HCT116 (cell line): ENCODE results near the gene XPO4. TPM values are rescaled to one million over a fixed set of nuclear protein-coding genes. Genes with fewer than 3 reads are reported as not detected.
A peak's percentile ranks its signal among the peaks of the same experiment; 100 is the strongest.

ENCODE experiments used
- ATAC-seq: fragments of 200-7000 bp; cut with Tn5 transposase; 2 replicates; pipeline ENCODE4 v1.9.1; 2020; ENCODE audit warnings: mild to moderate bottlenecking, moderate library complexity
- BruUV-seq: library from RNA; stranded (reverse); fragments of 400-500 nt; replicated peaks from 2 replicates; lab custom pipeline; 2021; lab: Mats Ljungman, UMichigan
- CTCF ChIA-PET: fragments of 300-600 bp; sonication (Branson Sonifier 250); formaldehyde crosslinking; loops from one replicate; lab custom pipeline; 2021; ENCODE audit warnings: antibody characterized with exemption; lab: Charles Lee
- POLR2A ChIA-PET: fragments of 300-600, 350-600 bp; sonication (Branson Sonifier 250); formaldehyde crosslinking; loops from one replicate; lab custom pipeline; 2021; ENCODE audit warnings: antibody characterized with exemption; lab: Charles Lee
- RAD21 ChIA-PET, 2 experiments: fragments of 300-600 bp; sonication (Branson Sonifier 250); formaldehyde crosslinking; loops; one replicate each; lab custom pipeline; 2023; ENCODE audit warnings: low total read pairs in 2 of 2; ENCODE audit not compliant: uncharacterized antibody in 2 of 2, unreplicated experiment in 2 of 2, low non-redundant PET in 1 of 2; lab: Charles Lee
- DNase-seq: peaks from one replicate; pipeline ENCODE4 v3.0.0-alpha.2; 2010; ENCODE audit warnings: low read depth, low spot score
- H2AFZ ChIP-seq: fragments of 200-600 bp; shearing (Covaris generic), sonication (generic); 2 replicates; pipeline ENCODE4 v1.6.1; 2017; ENCODE audit warnings: low read depth, mixed run types, mixed read lengths, antibody characterized with exemption, low read length; ENCODE audit not compliant: poor library complexity, severe bottlenecking
- H3K27ac ChIP-seq: 2 replicates; pipeline ENCODE4 v1.5.1; 2012; ENCODE audit warnings: low read depth, low read length
- H3K27me3 ChIP-seq: fragments of 200-600 bp; sonication (generic); 2 replicates; pipeline ENCODE4 v1.6.1; 2016; ENCODE audit warnings: mixed run types, low read length, mixed read lengths; ENCODE audit not compliant: insufficient read depth
- H3K36me3 ChIP-seq, 2 experiments: fragments of 200-500 bp in 1 of 2; fragments of 200-600 bp in 1 of 2; sonication (Bioruptor generic) in 1 of 2; sonication (generic) in 1 of 2; 2 replicates each; pipeline versions ENCODE4 v1.5.1 to v1.6.1; 2014 to 2016; ENCODE audit warnings: low read length in 2 of 2, inconsistent platforms in 1 of 2, mixed read lengths in 1 of 2, mixed run types in 1 of 2; ENCODE audit not compliant: insufficient read depth in 2 of 2, control insufficient read depth in 1 of 2
- H3K4me1 ChIP-seq, 2 experiments: fragments of 200-600 bp in 1 of 2; sonication (generic) in 1 of 2; 2 replicates each; pipeline versions ENCODE4 v1.5.1 to v1.6.1; 2012 to 2017; ENCODE audit warnings: low read length in 2 of 2, inconsistent platforms in 1 of 2, mild to moderate bottlenecking in 1 of 2, mixed read lengths in 1 of 2, mixed run types in 1 of 2, moderate library complexity in 1 of 2; ENCODE audit not compliant: insufficient read depth in 2 of 2, control insufficient read depth in 1 of 2
- H3K4me2 ChIP-seq: fragments of 200-600 bp; sonication (generic); 2 replicates; pipeline ENCODE4 v1.6.1; 2017; ENCODE audit warnings: mixed run types, low read length, mixed read lengths
- H3K4me3 ChIP-seq, 2 experiments: fragments of 200-600 bp in 1 of 2; sonication (generic) in 1 of 2; replicated peaks in 1 of 2; 2 replicates each; pipeline ENCODE4 v1.5.1; 2011 to 2016; ENCODE audit warnings: low read length in 2 of 2, control low read depth in 1 of 2, low read depth in 1 of 2, mild to moderate bottlenecking in 1 of 2, mixed read lengths in 1 of 2, mixed run types in 1 of 2
- H3K79me2 ChIP-seq: fragments of 200-600 bp; sonication (generic); 2 replicates; pipeline ENCODE4 v1.6.1; 2017; ENCODE audit warnings: mild to moderate bottlenecking, mixed run types, low read length, moderate library complexity, mixed read lengths; ENCODE audit not compliant: insufficient read depth
- H3K9ac ChIP-seq: fragments of 200-600 bp; sonication (generic); 2 replicates; pipeline ENCODE4 v1.6.1; 2016; ENCODE audit warnings: low read length, mixed read lengths
- H3K9me2 ChIP-seq: fragments of 200-600 bp; sonication (generic), shearing (Covaris generic); 2 replicates; pipeline ENCODE4 v1.6.1; 2017; ENCODE audit warnings: mixed run types, mild to moderate bottlenecking, moderate library complexity; ENCODE audit not compliant: insufficient read depth
- H3K9me3 ChIP-seq, 2 experiments: fragments of 200-500 bp in 1 of 2; fragments of 200-600 bp in 1 of 2; sonication (Bioruptor generic) in 1 of 2; sonication (generic) in 1 of 2; 2 replicates each; pipeline ENCODE4 v1.6.1; 2014 to 2017; ENCODE audit warnings: low read length in 2 of 2, mixed read lengths in 2 of 2, inconsistent platforms in 1 of 2, low read depth in 1 of 2, mild to moderate bottlenecking in 1 of 2, mixed run types in 1 of 2, moderate library complexity in 1 of 2; ENCODE audit not compliant: control insufficient read depth in 1 of 2, insufficient read depth in 1 of 2
- H4K20me1 ChIP-seq: fragments of 200-600 bp; sonication (generic), shearing (Covaris generic); 2 replicates; pipeline ENCODE4 v1.6.1; 2017; ENCODE audit warnings: mixed run types, mild to moderate bottlenecking, moderate library complexity; ENCODE audit not compliant: insufficient read depth
- RAD21 ChIP-seq: IDR thresholded peaks from 2 replicates; pipeline ENCODE4 v1.6.1; 2012; ENCODE audit warnings: low read depth, mild to moderate bottlenecking
- ZFX ChIP-seq: fragments of 450-650 bp; IDR thresholded peaks from 2 replicates; pipeline ENCODE4 v1.6.1; 2017
- intact Hi-C: fragments of 100-400 bp; cut with micrococcal nuclease; formaldehyde crosslinking; loops from 2 replicates; pipeline ENCODE4 v1.10.0; 2022
- total RNA-seq: library from RNA; stranded (reverse); gene quantifications from one replicate; pipeline ENCODE4 v1.2.1, GENCODE V29; 2021; ENCODE audit not compliant: unreplicated experiment
- TF ChIP-seq, protein P1 (sequence below), 3 experiments: fragments of 200-600 bp in 1 of 3; sonication (generic) in 1 of 3; IDR thresholded peaks in 2 of 3; conservative IDR thresholded peaks in 1 of 3; 2 replicates each; pipeline ENCODE4 v1.5.1; 2012 to 2017; ENCODE audit warnings: low read depth in 2 of 3, low read length in 2 of 3, antibody characterized with exemption in 1 of 3, borderline replicate concordance in 1 of 3, control low read depth in 1 of 3, mild to moderate bottlenecking in 1 of 3, mixed read lengths in 1 of 3, mixed run types in 1 of 3, moderate library complexity in 1 of 3; ENCODE audit not compliant: insufficient read depth in 1 of 3

The XPO4 gene
- total RNA-seq, 1 experiment from 2014 or later: 29.7 TPM

DNA sequence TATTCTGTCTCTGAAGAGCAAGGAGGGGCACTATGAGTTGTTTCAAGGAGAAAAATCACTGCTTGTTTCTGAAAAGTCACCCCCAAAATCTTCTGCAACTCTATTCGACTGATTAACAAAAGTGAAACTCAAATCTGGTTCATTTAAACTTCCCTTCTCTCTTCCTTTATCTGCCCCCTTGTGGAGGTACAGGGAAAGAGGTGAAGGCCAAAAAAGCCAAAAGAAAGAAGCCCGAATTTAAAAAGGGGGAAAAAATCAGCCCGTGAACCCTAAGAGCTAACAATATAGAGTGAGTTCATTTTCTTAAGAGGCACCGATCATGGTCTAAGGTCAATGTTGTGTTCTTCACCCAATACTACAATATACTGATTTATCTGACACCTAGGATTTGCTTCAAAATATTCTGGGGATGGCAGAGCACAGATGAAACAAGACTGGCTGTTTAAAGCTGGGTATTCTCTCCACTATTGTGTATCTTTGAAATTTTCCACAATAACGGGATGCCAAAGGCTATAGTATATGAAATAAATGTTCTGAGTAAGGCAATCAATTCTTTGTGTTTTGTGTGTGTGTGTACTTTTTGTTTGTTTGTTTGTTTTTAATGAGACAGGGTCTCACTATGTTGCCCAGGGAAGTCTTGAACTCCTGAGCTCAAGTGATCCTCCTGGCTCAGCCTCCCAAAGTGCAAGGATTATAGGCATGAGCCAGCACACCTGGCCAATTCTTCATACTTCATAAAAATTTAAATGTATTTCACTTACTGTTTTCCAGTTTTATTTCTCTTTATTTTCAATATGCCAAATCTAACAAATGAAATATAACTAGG is 73.8 kb downstream of the XPO4 start:
- no peak overlapping the region; a peak in 1 of 4 replicates for H3K4me3 ChIP-seq
- H4K20me1 ChIP-seq: peaks cover 4% of the 10 kb centered on the region; the same call in 1 of the 2 replicates
- ChIA-PET CTCF (interaction anchor here (0.6 to 5.5 kb wide), 22 partner anchors 9 to 1967 kb away, joined by 3 to 34 read pairs (median 4); no protein-coding TSS in a partner anchor), POLR2A (no interaction called here), RAD21 (interaction anchor here in 1 of 2 experiments (0.8 kb wide), 1 partner anchor 11 kb away, joined by 3 read pairs; no protein-coding TSS in a partner anchor)
- intact Hi-C loops: loop anchor here (1.0 to 5.0 kb wide), 3 partner anchors 116 to 646 kb away; no protein-coding TSS in a partner anchor
- H3K9ac ChIP-seq: no peak overlapping the region
- DNase-seq (peak; percentile 26), ATAC-seq (peak; percentile 72)
- no peak overlapping the region for H3K27ac ChIP-seq
- H3K4me2 ChIP-seq: peak overlapping the region; percentile 54
- BruUV-seq: no TSS peak
- peaks cover 0 to 6% of the 10 kb centered on the region in 2 experiments; a peak in 1 of 4 replicates for H3K4me1 ChIP-seq
- H3K9me2 ChIP-seq: no peaks in the 10 kb centered on the region
- H3K36me3 ChIP-seq: no peaks in the 10 kb centered on the region; a peak in 1 of 4 replicates
- TF ChIP-seq ZFX (no peak), RAD21 (peak; percentile 60)
- TF ChIP-seq, protein P1, sequence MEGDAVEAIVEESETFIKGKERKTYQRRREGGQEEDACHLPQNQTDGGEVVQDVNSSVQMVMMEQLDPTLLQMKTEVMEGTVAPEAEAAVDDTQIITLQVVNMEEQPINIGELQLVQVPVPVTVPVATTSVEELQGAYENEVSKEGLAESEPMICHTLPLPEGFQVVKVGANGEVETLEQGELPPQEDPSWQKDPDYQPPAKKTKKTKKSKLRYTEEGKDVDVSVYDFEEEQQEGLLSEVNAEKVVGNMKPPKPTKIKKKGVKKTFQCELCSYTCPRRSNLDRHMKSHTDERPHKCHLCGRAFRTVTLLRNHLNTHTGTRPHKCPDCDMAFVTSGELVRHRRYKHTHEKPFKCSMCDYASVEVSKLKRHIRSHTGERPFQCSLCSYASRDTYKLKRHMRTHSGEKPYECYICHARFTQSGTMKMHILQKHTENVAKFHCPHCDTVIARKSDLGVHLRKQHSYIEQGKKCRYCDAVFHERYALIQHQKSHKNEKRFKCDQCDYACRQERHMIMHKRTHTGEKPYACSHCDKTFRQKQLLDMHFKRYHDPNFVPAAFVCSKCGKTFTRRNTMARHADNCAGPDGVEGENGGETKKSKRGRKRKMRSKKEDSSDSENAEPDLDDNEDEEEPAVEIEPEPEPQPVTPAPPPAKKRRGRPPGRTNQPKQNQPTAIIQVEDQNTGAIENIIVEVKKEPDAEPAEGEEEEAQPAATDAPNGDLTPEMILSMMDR (IDR thresholded peaks at IDR 0.05 in 2 of 3, conservative IDR thresholded peaks at IDR 0.05 in 1 of 3; ENCODE audit: borderline replicate concordance in 1 of 3, insufficient read depth in 1 of 3, low read depth in 2 of 3, low read length in 2 of 3): peak; percentile 62 to 77 (median 76); a peak in 5 of 6 replicates
- H2AFZ ChIP-seq: no peak overlapping the region
- peaks cover 45% of the 10 kb centered on the region for H3K79me2 ChIP-seq
- no peaks in the 10 kb centered on the region for H3K9me3 ChIP-seq
- H3K27me3 ChIP-seq: no peaks in the 10 kb centered on the region
